NT2/D1 (cell line): ENCODE data around the gene CHST15.

Experiments used
- YY1 ChIP-seq: IDR thresholded peaks from 2 replicates; pipeline ENCODE4 v1.6.1; 2011; ENCODE audit not compliant: insufficient read length, insufficient read depth
- ZNF274 ChIP-seq: IDR thresholded peaks from 2 replicates; pipeline ENCODE4 v1.6.1; 2011; ENCODE audit warnings: mild to moderate bottlenecking, low read depth, low read length

GRCh38 chr10:124119216-124119615, 25.8 kb upstream of the CHST15 start:
- TF ChIP-seq YY1 (no peak), ZNF274 (no peak)
